Middle frontal gyrus (tissue), 1 donor: ENCODE measurements around the gene SLC6A18.

Experiments
- DNase-seq: peaks from one replicate; pipeline ENCODE4 v3.0.0-alpha.2; 2015; ENCODE audit warnings: low spot score; ENCODE audit errors: extremely low spot score

Gene SLC6A18

DNA sequence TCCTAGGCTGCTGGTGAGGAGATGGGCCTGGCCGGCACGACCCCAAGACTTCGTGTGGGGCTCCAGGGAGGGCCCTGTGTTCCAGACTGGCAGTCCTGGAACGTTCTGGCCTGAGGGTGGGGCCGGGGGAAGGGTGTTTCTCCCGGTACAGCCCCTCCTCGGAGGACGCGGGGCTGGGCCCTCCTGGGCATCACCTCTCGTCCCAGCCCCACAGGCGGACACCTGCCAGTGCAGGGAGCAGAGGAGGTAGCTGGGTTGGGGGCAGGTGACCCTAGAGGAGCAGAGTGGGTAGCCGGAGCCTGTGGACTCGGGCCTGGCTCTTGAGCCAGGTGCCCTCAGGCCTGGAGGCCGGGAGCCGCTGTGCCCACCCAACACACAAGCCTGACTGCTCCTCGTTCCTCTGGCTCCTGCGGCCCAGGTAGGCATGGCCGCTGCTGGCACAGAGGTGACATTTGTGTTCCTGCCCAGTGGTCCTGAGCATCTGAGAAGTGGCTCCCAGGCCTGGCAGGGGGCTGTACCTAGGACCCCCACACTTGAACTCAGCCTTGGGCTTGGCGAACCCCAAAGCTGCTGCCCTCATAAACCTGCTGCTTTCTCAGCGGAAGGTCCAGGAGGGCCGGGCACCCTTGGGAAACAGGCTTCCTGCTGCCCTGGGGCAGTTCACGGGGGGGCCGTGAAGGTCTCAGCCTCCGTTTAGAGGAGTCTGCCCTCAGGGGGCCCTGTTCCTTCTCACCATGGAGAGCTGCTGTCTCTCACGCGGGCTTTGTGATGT is 23.0 kb upstream of the SLC6A18 start:
- DNase-seq = no peak

DNA sequence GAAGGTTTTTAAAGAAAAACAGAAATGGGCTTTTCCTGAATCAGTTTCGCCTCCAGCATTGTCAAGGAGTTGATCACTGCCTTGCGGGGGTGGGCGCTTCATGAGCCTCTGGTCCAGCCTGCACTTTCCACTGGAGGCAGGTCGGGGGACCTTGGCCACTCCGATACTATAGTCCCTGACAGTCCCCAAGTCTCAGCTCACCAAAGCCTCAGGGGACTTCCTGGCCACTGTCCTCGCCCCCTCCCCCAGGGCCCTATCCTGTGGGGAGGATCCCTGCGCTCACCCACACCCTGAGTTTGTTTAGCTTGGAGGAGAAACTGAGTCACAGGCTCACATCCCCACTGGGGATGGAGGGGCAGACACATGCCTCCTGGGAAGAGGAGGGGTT is 22.4 kb upstream of the SLC6A18 start:
- DNase-seq = no peak

DNA sequence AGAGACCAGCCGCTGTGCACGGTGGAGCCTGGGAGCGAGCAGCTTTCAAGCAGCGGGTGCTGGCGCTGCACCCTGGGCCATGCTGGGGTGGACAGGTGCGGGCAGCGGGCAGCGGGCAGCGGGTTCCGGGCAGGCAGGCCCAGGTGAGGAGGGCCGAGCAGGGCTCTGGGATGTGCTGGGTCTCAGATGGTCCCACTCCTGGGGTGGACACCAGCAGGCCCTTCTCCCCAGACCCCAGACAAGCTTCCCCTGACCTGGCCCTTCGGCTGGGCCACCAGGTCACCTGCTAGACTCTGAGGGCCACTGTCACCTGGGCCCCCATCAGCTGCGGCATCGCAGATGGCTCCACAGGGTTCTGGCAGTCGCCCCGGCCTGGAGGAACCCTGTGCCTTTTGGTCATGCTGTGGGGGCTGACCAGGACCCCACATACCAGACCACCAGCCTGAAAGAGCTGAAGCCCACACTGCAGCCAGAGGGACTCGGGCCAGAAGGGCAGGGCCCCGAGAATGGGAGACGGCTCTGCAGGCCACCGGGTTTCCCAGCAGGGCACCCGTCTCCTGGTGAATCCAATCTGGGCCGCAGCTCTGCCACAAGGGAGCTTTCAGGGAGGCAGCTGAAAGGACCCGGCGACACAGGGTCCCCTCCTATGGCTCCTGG is 21.7 kb upstream of the SLC6A18 start:
- no peak for DNase-seq

DNA sequence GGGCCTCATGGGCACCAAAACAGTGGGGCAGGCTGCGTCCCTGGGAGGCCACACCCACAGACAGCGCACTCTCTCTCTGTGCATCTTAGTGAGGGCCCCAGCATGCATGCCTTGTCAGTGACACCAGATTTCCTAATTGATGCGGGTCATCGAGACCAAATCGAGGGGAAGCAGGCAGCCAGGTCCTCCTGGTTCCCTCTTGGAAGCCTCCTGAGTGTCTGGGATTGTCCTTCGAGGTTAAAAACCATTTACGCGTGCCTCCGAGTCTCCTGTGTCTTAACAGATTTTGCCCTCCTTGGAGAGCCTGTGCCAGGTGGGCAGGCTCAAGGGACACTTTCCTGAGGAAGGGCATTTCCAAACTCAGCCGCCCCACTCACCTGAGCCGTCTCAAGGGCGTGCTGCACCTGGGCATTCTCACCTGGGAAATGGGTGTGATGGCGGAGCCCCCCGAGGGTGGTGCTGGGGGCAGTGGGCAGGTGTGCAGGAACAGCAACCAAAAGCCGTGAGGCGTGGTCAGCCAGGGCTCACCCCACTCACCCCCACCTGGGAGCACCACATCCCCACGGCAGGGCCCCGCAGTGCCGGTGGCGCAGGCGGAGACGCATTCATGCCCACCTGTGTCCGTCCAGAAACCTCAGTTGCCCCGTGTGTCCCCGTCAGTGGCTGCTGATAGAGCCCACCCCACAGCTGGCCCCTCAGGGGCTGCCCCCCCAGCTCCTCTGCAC is 21.1 kb upstream of the SLC6A18 start:
- no peak for DNase-seq

DNA sequence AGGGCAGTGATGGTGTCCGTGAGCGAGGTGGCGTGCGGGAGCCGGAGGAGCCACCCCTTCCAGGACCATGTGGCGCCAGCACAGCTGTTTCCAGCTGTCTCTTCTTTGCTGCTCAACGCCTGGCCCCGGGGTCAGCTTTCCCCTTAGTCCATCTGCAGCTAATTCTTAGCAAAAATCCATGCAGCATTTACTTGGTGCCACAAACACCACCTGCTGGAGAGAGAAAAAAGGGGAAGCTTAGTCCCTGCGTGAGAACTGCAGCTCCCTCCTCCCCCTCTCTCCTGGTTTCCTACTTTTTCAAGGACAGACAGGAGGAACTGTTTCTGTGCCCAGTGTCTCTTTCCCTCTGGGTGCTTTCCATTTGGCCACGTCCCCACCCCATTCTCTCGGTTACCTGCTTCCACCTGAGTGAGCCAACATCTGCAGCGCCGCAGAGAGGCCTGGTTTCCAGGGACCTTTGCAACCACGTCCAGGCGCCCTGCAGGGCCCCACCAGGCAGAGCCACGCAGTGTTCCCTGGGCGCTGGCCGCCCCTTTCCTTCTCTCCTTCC is 20.4 kb upstream of the SLC6A18 start:
- no peak for DNase-seq

DNA sequence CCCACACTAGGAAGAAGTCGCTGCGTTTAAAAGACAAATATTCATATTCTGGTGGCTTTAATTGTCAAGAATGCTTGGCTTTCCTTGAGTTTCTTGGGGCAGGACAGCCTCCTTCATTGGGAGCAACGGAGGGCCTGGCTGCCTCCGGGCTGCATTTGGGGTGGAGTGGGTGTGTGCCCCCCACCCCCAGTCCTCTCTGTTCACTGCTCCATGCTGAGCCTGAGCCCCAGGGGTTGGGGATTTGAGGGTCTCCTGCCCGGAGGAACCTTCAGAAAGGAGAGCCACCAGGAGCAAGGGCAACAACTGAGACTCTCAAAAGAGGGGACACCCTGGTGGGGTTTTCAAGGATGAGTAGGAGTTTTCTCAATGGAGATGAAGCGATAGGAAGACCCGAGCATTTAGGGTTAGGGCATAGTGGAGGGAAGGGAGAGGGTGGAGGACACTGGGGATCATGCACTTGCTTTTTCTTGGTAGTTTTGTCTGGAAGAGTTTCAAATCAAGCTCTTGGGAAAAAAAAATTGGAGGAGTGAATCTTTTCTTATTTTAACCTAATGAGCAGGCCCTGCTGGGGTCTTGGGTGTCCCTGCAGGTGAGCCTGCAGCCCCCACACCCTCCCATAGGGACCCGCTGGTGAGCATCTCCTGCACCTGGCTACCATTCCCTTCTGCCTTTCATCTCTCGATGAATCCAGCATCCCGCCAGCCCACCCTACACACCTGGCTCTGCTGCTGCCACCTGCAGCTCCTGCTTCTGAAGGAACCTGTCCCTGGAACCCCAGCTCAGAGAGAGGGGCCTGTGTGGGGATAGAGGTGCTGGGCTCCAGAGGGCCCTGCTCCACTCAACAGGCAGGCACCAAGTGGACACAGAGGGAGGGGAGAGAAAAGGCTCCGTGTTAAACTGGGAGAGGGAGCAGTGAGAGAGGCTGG is 19.7 kb upstream of the SLC6A18 start:
- no peak for DNase-seq

DNA sequence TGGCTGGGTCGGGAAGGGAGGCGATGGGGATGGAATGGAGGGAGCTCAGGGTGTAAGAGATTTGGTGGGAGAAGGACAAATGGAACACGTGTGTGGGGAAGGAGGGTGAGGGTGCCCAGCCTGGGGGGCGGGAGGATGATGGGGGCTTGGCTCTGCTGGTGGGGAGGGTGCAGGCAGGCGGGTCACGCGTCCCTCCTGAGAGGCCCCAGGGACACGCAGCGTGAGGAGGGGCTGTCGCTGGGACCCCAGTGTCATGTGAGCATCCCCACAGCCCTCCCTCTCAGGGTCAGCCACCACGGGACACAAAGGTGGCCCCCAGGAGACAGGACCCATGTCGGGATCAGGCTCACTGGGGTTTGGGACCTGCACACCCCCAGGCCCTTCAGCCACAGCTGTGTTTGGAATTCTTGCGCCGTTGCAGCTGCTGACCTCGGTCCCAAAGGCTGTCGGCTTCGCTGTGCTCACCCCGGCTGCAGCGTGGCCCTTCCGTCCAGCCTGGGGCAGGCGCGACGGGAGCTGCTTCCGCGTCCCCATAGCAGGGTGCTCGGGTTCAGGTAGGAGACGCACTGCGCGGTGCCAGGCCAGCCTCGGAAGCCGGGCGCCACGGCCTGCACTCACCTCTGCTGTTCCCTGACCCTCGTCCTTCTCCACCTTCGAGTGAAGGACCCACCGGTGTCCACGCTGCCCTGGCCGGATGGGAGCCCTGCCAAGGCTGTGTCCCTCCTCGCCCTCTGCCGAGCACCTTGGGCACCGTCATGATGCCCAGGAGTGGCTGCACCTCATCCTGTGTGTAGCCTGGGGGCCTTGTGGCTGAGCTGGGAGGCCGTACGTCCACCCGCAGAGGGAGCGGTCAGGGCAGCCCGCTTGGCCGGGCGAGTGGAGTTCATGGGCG is 18.4 kb upstream of the SLC6A18 start:
- DNase-seq = no peak

DNA sequence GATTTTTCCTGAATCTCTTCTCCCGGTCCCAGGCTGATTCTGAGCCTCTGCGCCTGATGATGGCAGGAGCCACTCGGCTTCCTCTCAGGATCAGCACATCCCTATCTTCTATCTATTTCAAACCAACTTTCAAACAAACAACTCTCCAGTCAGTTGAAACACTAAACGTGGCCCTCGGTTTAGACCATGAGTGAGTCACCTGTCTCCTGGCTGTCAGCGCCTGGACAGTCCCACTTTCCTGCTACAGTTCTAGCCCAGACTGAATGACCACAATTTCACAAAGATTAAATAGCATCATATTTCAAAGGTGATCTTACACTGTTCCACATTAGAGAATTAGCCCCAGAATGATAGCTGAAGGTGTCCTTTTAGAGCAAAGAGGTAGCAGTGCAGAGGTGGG is 17.6 kb upstream of the SLC6A18 start:
- DNase-seq = no peak

DNA sequence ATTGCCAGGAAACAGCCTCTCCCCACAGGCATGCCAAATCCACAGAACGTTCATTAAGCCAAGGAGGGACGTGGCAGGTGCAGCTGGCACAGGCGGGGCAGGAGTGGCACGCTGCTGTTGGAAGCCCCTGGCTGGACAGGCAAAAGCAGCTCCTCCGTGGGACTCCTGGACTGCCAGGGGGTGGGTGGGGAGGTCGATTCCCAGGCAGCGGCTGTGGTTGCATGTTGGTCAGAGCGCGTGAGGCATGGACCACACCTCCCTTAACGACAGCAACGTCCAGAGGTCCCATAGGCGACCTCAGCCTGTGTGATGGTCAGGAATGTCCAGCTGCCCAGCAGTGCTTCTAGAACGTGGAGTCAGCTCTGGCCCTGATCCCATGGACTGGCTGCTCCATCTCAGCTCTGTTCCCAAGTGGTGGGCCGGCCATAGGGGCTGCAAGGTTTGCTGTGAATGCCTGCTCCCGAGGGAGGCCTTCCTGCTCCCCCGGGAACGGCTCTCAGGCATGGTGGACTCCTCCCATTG is 16.9 kb upstream of the SLC6A18 start:
- DNase-seq = no peak

DNA sequence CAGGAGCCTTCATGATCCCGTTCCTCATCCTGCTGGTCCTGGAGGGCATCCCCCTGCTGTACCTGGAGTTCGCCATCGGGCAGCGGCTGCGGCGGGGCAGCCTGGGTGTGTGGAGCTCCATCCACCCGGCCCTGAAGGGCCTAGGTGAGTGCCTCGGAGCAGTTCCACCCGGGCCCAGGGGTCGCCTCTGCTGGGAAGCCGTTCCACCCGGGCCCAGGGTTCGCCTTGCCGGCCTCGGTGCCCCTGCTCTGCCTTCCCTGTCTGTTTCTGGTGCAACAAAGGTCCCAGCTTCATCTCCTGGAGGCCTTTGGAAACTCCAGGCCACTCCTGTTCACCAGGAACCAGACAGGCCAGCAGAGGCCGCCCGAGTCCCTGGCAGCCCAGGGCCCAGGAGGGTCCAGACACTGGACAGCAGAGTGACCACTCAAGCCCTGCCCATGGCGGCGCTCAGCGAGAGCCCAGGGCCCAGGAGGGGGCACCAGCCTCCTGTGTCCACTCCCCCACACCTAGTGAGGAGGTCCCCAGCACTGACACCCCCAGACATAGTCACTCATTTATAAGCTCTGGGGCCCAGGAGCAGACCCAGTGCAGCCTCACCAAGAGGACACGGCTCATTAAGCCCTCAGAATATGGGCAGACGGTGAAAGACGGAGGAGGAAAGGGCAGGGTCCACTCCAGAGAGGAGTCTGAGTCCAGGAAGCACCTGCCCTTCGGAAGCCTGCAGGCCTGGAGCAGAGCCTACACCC is 16.3 kb upstream of the SLC6A18 start:
- no peak for DNase-seq

DNA sequence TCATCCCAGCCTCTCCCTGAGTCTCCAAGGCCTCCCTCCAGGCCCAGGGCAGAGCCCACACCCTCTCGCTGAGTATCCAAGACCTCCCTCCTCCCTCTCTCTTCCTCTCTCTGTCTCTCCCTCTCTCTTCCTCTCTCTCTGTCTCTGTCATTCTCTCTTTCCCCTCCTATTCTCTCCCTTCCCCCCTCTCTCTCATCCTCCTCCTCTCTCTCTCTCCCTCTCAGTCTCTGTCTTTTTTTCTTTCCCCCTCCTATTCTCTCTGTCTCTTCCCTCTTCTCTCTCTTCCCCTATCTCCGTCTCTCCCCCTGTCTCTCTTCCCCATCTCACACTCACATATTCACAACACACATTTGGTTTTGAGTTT is 15.7 kb upstream of the SLC6A18 start:
- DNase-seq = no peak

DNA sequence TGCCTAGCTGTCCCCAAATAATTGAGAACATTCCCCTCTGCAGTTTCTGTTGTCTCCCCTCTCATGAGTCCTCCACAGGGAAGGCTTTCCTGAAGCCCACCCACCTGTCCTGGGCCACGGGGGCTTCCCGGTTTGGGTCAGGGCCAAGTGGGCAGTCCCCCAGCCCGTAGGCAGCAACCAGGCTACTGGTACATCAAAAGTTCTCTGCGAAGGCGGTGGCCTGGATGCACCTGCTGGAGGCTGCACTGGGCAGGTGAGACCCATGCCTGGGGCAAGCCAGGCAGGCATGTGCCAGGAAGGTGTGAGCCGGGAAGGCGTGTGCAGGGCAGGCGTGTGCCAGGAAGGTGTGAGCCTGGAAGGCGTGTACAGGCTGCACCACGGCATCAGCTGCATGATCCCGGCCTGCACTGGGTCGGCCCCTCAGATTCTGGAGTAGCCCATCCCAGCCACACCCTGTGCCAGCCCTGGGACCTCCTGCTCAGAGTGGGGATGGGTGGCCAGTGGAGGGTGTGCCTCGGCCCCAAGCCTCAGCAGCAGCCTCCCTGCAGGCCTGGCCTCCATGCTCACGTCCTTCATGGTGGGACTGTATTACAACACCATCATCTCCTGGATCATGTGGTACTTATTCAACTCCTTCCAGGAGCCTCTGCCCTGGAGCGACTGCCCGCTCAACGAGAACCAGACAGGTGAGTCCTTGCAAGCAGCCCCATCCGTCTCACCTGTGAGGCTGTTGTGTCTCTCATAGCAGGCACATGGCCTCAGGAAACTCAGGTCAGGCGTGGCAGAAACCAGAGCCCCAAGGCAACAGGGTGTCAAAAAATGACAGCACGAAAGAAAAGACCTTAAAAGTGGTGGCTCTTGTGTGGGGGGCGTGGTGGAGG is 15.0 kb upstream of the SLC6A18 start:
- no peak for DNase-seq

DNA sequence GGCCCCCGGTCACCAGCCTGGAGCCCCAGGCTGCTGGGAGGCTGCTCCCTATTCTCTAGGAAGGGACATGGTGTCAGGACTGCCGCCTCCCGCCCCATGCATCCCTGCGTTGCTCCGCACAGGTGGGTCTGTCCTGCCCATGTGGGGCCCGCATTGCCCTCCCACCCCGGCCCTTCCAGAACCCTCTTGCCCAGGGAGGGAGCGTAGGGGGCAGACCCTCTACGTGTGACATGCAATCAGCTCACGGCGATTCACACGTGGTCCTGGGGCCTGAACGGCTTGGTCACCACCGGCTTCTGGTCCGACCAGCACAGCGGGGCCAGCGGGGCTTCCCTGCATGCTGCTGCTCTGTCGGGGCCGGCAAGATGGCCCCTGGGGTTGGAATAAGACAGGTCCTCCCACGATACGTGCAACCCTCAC is 14.3 kb upstream of the SLC6A18 start:
- DNase-seq = no peak

DNA sequence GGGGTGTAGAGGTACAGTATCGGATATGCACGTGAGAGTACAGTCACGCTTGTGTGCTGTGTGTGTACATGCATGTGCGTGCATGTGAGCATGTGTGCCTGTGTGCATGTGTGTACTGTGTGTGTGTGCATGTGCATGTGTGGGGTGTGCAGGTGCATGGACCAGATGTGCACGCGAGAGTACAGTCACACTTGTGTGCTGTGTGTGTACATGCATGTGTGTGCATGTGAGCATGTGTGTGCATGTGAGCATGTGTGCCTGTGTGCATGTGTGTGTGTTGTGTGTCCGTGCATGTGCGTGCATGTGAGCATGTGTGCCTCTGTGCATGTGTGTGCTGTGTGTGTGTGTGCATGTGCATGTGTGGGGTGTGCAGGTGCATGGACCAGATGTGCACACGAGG is 13.5 kb upstream of the SLC6A18 start:
- DNase-seq = no peak

DNA sequence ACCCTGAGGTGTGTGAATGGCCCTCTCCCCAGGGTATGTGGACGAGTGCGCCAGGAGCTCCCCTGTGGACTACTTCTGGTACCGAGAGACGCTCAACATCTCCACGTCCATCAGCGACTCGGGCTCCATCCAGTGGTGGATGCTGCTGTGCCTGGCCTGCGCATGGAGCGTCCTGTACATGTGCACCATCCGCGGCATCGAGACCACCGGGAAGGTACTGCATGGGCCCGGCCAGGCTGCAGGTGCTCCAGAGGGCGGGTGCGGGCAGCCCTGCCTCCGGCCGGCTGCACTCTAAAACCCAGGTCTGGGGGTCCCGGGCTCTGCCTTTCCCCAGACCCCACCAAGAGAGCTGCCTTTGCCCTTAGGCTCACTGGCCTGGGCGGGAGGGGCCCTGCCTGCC is 12.9 kb upstream of the SLC6A18 start:
- DNase-seq = no peak

DNA sequence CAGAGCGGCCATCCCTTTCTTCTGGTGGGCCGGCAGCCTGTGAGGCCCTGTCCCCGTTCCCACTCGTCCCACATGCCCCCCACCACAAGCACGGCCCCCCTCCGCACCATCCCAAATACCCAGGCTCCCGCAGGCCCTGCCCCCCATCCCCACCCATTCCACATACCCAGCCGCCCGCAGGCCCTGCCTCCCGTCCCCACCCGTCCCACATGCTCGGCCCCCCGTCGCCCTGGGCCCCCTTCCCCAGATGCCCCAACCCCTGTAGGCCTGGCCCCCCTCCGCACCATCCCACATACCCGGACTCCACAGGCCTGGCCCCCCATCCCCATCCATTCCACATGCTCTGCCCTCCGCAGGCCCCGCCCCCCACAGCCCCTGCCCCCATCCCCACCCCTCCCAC is 12.3 kb upstream of the SLC6A18 start:
- DNase-seq = no peak

DNA sequence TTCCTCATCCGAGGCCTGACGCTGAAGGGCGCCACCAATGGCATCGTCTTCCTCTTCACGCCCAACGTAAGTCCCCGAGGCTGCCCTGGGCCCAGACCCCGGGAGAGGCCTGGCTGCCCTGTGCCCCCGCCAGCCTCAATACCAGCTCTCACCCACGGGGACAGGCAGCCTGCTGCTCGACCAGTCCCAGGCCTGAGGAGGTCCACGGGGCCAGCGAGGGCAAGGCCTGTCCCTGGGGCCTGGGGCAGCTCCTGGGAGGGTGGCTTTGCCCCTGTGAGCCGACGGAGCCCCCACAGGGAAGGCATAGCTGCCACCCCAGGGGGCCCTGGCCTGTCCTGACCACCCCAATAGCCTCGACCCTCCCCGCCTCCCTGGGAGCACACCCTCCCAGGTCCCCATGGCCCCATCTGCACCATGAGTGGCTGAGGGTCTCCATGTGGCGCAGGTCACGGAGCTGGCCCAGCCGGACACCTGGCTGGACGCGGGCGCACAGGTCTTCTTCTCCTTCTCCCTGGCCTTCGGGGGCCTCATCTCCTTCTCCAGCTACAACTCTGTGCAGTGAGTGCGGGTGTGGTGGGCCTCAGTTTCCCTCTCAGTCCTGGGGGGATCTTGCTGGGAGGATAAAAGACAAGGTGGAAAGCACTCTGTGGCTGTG is 11.5 kb upstream of the SLC6A18 start:
- no peak for DNase-seq
